NCI-H2107 (cell line): ENCODE measurements around the gene NPPA.
"Not testable (repeated sequence)": the region's sequence is repeated elsewhere in the genome, so short reads cannot be mapped to it uniquely, and the experiment has no call there.

ENCODE experiments used
- DNase-seq: peaks from one replicate; lab custom pipeline; 2025; lab: John Stamatoyannopoulos, UW

The NPPA gene

DNA sequence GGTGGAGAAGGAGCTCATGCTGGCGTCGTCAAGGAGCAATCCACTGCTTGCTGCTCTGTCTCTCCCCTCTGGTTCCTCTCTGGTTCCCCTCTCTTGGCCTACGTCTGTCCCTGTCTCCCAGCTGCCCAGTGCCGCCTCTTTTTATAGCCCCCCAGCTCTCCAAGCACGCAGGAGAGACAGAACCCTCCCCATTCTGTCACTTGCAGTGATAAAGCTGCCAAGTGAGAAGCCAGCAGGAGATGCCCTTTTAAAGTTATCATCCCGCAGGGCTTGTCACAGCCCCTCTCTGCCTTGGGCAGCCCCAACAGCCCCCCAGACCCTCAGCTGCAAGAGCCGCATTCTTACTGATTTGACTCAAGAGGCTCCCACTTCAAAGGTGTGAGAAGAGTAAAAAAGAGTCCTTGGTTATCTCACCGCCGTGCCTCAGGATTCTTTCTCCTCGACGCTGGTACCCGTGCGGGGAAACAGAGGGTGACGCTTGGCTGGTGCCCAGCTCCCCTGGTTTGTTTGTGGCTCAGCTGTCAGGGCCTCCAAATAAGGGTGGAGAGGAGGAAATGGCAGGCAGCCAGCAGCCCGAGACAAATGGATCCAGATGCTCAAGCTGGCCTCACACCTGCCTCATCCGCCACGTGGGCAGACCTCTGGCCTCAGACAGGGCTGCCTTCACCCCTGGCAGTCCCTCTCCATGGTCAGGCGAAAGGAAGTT is at the start of gene NPPA:
TSS of gene NPPA (minus strand) at position 117 of the 706 bp plus-strand sequence. CDS start at position 18, 99 bp downstream.
- DNase-seq: peak; percentile 78

DNA sequence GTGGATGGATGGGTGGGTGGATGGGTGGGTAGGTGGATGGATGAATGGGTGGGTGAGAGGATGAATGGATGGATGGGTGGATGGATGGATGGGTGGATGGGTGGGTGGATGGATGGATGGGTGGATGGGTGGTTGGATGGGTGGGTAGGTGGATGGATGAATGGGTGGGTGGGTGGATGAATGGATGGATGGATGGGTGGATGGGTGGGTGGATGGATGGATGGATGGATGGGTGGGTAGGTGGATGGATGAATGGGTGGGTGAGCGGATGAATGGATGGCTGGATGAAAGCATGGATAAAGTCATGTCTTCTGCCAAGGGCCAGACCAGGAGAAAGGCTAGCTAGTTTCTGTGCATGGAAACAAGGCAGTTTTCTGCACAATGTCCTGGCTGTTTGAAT is 46.9 kb upstream of the NPPA start:
- DNase-seq: not testable (repeated sequence)

DNA sequence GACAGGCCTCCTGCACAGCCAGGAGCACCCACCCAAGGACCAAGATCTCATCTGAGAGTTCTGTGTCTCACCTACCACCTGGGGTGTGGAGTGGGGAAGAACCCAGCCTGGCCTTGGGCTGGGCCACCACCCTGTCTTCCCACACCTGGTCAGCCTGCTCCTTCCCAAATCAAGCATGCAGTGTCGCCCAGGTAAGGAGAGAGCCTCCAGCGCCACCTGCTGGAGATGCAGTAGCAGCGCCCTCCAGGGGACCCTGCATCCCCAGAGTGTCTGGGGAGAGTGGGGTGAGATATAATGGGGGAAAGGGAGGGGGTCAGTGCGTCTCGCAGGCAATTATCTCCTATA is 46.3 kb upstream of the NPPA start:
- peak; percentile 73 for DNase-seq

DNA sequence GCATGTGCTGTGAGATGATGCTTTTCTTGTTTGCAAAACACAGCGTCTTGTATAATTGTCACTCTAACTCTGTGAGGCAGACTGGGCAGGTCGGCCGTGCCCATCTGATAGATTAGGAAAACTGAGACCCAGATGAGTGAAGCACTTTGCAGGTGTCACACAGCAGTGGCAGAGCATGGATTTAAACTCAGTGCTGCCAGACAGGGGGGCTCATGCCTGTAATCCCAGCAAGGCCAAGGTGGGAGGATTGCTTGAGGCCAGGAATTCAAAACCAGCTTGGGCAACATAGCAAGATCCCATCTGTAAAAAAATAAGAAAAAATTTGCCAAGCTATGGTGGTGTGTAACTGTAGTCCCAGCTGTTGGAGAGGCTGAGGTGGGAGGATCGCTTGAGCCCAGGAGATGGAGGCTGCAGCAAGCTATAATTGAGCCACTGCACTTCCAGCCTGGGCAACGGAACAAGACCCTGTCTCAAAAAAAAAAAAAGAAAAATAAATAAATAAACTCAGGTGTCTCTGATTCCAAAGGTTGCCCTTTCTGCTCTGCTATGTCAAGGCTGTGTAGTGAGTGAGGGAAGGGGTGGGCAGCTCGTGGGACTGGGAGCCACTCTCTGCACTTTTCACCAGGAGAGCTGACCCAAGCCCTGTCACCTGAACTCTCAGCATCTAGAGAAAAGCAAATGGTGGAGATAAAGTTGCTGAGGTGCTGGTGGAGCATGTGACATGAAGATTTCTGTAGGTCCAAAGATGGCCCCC is 44.0 kb upstream of the NPPA start:
- no peak for DNase-seq

DNA sequence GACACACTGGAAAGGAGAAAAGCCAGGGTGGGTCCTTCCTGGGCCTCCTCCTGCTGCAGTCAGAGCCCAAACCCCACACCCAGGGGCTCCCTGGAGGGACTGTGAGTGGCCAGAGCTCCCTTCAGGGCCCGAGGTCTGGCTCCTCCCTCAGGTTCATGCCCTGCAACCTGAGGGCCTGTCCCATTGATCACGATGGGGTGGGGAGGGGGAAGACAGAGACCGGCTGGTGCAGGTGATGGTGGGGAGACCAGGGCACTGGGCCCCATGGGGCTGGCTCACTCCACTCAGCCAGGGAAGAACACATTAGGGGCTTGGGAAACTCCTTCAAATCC is 41.3 kb upstream of the NPPA start:
- DNase-seq: no peak

DNA sequence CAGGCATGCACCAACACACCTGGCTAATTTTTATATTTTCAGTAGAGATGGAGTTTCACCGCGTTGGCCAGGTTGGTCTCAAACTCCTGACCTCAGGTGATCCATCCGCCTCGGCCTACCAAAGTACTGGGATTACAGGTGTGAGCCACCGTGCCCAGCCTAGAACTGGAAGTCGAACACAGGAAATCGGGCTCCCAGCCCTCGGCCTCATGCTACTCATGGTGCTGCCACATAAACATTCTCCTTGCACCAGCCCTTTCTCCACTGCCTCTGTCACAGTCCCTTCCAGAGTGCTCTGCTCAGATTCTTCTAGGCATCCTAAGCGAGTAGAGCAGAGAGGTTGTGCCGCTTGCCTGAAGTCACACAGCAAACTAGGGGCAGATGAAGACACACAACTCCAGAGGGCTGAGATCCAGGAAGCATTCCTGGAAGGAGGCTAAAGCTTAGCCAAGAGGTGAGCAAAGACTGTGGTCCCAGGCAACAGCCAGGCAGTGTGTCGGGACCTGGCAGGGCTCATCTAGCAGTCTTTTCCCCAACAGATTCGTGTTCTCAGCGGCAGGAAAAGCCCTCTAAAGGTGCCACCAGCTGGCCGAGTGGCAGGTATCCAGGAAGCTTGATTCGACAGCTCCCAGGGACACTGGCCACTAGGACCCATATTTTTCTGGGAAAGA is 40.8 kb upstream of the NPPA start:
- no peak for DNase-seq

DNA sequence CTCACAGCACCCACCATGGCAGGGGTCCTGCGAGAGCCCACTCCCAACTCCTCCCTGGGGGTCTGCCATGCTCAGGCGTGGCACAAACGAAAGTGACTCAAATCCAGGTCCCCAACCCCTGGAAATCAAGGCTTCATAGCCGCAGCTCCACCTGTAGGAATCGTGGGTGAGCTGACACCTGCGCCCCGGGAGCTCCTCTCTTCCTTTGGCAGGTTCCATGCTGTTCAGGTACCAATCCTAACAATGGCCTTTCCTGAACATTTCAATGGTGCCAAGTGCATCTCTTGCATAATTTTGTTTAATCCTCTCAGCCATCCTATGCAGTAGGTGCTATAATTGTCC is 40.1 kb upstream of the NPPA start:
- DNase-seq: no peak

DNA sequence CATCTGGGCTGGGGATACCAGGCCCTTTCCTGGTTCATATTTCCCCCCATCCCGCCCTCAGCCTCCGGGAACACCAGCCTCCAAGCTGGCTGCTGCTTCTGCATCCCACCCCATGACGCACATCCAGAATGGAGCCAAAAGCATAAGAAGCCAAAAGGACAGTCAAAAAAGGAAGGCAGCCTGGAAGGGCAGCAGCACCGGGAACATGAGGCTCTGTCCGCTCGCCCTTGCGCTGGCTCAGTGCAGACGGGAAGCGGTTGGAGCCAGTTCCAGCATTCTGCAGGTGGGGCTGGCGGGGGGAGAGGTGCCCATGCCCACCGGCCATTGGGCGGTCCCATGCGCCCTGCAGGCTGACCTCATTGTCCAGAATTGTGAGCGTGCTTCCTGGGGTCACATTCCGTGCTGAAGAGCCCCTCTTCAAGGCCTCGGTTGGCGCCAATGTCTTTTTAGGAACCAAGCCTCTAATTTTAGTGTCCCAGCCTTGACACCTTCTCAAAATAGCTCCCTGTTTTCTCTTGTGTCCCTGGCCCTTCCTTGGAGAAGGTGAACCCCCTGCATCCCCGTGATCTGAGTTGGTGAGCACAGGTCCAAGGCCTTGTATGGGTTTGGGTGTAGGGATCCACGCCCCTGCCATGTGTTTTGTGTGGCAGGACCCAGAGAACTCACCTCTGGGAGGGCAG is 39.5 kb upstream of the NPPA start:
- DNase-seq: no peak

DNA sequence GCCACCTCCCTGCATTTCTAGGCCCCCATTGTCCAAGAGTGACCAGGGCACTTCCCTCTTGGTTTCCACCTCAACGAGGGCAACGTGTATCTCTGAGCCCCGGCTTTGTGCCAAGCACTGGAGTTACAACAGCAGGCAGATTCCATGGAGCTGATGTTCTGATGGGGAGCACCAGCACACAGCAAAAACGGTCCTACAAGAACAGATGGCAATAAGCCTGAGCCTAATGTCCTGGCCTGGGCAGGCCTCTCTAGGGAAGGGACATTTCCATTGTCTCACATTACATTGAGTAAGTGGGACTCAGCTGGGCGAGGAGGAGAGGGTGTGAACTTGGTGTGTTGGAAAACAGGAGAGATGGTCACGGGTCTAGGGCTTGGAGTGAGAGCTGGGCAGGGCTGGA is 38.3 kb upstream of the NPPA start:
- DNase-seq: no peak

DNA sequence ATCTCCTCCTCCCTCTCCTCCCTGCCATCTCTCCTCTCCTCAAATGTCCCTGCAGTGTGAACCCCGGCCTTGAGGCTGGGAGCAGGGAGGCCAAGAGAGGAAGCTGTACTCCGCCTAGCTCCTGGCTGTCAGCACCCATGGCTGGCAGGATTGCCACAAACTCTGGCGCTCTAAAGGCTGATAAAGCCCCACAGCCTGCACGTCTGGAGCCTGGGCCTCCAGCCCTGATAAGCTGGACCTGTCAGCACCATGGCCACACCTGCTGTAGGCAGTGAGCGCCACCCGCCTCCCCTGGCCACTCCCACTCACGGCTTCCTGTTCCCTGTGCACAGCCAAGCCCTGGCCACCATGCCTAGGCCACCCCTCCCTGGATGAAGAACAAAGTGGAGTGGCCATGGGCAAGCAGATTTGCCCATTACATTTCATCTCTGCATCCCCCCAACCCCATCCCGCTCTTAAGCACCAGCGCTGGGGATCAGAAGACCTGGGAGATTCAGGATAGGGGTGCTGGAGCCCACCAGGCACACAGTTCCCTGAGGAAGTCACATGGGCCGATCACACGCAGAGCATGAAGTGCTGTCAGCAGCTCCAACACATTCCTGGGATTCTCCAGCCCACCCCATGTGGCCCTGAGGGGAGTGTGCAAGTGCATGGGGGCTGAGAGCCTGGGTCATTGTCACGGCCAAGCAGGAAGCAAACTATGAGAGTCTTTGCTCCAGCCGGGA is 35.4 kb upstream of the NPPA start:
- no peak for DNase-seq

DNA sequence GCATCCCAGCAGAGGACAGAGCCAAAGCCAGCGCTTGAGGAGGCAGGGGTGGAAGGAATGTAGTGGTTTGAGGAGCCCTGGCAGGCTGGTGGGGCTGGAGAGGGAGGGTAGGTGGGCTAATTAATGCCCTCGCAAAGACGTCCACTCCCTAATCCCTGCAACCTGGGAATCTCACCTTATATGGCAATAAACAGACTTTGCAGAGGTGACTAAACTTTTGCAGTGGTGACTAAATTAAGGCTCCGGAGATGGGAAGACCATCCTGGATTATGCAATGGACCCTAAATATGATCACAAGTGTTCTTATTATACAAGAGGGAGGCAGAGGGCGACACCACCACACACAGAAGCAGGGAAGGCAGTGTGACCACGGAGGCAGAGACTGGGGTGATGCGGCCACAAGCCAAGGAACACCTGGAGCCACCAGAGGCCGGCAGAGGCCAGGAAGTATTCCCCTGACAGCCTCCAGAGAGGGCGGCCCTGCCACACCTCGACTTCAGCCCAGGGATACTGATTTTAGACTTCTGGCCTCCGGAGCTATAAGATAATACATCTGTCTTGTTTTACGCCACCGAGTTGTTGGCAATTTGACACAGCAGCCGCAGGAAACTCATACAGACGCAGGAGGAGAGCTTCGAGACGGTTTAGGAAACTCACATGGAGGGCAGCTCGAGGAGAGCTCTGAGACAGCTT is 34.3 kb upstream of the NPPA start:
- no peak for DNase-seq

DNA sequence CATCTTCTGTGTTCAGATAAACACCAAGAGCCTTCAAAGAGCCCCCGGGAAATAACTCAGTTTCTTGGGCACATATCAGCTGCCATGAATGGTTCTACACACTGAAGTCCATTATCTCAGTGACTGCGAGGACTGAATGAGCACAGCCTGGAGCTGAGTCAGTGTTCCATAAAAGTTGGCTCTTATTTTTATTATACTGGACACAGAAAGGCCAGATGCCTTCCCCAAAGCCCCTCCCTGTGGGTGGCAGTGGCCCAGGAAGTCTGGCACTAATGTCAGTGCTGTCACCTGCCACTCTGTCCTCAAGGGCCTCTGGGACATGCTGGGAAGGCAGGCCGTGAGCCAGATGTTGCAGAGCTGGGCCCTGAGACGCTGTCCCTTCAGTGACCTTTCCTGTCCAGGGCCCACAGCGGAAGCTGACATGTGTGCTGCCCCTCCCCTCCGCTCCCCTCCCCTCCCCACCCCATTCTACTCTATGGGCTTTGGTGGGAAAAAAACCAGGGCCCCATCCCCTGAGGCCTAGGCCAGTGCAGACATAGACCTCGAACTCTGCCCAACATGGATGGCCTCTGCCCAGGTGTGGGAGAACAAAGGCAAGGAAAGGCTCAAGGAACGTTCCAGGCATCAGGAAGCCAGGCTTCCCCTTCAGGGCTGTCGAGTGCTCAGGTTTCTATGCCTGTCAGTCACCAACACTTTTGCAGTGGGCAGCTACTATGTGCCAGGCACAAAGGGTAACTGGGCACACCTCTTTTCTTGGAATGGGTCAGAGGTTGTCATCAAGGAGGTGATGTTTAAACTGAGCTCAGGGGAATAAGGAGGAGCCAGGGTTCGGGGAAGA is 33.5 kb upstream of the NPPA start:
- DNase-seq: no peak

DNA sequence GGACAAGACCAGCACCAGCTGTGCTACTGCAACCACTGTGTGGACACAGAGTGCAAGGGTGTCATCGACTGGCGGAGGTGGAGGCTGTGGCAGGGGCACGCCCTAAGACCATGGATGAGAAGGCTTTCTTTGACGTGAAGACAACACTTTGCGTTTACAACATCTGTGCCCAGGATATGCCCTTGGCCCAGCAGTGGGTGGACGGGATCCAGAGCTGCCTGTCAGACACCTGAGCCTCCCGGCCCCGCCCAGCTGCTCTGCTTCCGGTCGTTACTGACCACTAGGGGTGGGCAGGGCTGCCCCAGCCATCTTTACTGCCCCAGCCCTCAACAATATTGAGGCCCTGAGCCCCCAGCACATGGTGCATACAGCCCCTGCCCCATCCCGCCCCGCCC is 32.6 kb upstream of the NPPA start:
- no peak for DNase-seq

DNA sequence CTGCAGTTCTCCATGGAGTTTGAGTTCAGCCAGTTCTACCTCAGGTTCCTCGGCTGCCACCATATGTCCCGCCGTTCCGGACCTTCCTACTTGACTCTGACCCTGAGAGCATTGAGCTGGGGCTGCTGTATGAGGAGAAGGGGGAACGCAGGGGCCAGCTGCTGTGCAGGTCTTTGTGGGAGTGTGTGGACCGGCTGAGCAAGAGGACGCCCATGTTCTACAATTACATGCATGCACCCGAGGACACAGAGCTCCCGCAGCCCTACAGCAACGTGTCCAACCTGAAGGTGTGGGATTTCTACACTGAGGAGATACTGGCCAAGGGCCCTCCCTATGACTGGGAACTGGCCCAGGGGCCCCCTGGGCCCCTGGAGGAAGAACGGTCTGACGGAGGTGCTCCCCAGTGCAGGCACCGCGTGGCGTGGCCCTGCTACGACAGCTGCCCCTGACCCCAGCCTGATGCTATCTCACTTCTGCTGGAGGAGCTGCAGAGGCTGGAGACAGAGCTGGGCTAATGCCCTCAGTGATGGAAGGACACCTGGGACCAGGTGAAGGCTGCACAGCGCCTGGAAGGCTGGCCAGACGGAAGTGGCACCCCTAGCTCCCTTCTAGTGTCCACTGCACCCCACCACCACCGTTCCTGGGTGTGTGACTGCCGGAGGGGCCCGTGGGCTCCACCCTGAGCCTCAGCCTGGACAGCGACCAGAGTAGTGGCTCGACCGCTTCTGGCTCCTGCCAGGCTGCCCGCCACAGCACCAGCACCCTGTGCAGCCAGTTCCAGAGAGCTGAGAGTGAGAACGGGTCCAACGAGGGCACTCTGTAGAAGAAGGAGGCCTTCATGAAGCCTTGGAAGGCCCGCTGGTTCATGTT is 32.0 kb upstream of the NPPA start:
- no peak for DNase-seq

DNA sequence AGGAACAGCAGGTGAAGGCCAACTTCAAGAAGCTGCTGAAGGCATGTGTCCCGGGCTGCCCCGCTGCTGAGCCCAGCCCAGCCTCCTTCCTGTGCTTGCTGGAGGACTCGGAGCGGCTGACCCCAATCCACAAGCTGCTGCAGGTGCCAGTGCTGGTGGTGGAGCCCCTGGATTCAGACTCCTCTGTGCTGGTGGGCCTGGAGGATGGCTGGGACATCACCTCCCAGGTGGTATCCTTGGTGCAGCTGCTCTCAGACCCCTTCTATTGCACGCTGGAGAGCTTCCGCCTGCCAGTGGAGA is 31.3 kb upstream of the NPPA start:
- DNase-seq: no peak

DNA sequence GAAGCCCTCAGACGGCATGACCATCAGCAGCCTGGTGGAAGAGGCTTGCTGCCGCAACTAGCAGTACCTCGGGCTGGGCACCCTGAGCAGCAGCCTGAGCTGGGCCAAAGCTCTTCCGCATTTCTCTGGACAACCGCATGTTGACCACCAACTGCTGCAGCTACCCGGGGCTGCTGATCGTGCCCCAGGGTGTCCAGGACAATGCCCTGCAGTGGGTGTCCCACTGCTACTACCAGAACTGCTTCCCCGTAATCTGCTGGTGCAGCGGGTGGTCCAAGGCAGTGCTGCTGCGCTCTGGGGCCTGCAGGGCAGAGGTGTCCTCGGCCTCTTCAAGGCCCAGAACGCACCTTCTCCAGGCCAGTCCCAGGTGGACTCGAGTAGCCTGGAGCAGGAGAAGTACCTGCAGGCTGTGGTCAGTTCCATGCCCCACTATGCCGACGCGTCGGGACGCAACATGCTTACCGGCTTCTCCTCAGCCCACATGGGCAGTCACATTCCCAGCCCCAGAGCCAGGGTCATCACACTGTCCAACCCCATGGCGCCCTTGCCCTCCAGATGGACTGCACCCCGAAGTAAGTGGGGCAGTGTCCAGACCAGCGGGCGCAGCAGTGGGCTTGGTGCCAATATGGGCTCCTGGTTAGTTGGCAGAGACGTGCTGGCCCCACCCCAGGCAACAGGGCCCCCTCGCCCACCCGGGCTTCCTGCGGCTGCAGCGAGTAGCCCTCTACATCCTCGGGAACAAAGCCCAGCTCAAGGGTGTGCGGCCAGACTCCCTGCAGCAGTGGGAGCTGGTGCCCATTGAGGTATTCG is 30.7 kb upstream of the NPPA start:
- DNase-seq: no peak

DNA sequence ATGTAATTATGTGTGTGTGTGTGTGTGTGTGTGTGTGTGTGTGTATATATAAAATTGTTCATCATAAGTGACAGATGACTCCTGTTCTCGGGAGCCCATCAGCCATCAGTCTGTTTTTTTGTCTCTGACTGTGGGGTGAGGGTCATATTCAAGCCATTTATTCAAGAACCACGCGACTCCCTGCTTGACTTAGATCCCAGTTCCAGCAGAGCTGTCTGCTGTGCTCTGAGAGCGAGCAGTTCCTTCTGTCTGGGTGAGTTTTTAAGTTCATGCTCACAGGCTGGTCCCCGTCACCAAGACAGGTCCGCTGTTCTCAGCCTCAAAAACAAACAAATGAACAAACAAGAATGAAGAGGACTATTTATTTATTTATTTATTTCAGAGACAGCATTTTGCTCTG is 29.5 kb upstream of the NPPA start:
- DNase-seq: no peak

DNA sequence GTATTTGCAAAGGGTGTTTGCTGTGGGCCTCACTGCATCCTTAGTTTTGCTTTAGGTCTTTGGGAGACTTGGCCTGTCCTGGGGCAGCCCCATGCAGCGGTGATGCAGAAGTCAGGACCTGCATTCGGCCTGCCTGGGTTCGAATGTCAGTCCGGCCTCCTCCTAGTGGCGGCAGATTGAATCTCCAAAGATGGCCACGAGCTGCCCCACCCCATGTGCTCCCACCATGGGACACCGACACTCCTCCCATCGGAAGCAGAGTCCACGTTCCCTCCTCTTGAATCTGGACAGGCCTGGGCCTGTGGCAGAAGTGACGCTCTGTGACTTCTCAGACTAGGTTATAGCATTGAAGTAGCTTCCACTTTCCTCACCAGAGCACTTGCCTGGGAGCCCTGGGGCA is 27.5 kb upstream of the NPPA start:
- DNase-seq: no peak

DNA sequence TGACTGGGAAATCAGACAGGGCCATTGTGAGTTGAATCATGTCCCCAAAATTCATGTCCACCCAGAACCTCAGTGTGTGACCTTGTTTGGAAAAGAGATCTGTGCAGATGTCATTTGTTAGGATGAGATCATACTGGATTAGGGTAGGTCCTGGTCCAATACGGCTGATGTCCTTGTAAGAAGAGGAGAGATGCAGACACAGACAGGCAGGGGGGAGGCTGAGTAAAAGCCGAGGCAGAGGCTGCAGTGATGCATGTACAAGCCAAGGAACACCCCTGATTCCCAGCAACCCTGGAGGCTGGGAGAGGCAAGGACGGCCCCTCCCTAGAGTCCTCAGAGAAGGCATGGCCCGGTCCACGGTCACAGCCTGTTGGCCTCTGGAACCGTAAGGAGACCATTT is 27.0 kb upstream of the NPPA start:
- no peak for DNase-seq
